Activated gamma-delta T cell (primary cell): ENCODE data around the gene PPHLN1.

ENCODE experiments used
- DNase-seq: peaks from one replicate; lab custom pipeline; 2025; lab: John Stamatoyannopoulos, UW

Gene PPHLN1

GRCh38 chr12:42442311-42442759 lies 116.4 kb downstream of the PPHLN1 start:
- DNase-seq: no peak

GRCh38 chr12:42442888-42443287 lies 116.9 kb downstream of the PPHLN1 start:
- DNase-seq: no peak

GRCh38 chr12:42444192-42444943 lies 118.4 kb downstream of the PPHLN1 start:
- DNase-seq: no peak

GRCh38 chr12:42445891-42446290 lies 119.9 kb downstream of the PPHLN1 start:
- DNase-seq: no peak

GRCh38 chr12:42446761-42447160 lies 120.8 kb downstream of the PPHLN1 start:
- DNase-seq: no peak

GRCh38 chr12:42447371-42447786 lies 121.4 kb downstream of the PPHLN1 start:
- DNase-seq: no peak

GRCh38 chr12:42448841-42449240 lies 122.9 kb downstream of the PPHLN1 start:
- DNase-seq: no peak

GRCh38 chr12:42450248-42450647 lies 124.3 kb downstream of the PPHLN1 start:
- DNase-seq: no peak

- DNase-seq: no peak
Measured at GRCh38 chr12:42458575-42458974, 132.6 kb downstream of the PPHLN1 start.

- DNase-seq: no peak
Measured at GRCh38 chr12:42459336-42459847, 133.4 kb downstream of the PPHLN1 start.

GRCh38 chr12:42462486-42462885 lies 136.5 kb downstream of the PPHLN1 start:
- DNase-seq: no peak

- DNase-seq: no peak
Measured at GRCh38 chr12:42463671-42464070, 137.7 kb downstream of the PPHLN1 start.

GRCh38 chr12:42468341-42468821 lies 142.4 kb downstream of the PPHLN1 start:
- no peak for DNase-seq

- DNase-seq: no peak
Measured at GRCh38 chr12:42468921-42469320, 143.0 kb downstream of the PPHLN1 start.

GRCh38 chr12:42469355-42470175 lies 143.6 kb downstream of the PPHLN1 start:
- no peak for DNase-seq

- no peak for DNase-seq
Measured at GRCh38 chr12:42472376-42472775, 146.4 kb downstream of the PPHLN1 start.

- DNase-seq: no peak
Measured at GRCh38 chr12:42473130-42473529, 147.2 kb downstream of the PPHLN1 start.

- no peak for DNase-seq
Measured at GRCh38 chr12:42473561-42473960, 147.6 kb downstream of the PPHLN1 start.

- DNase-seq: no peak
Measured at GRCh38 chr12:42474391-42474790, 148.4 kb downstream of the PPHLN1 start.

GRCh38 chr12:42475106-42475505 lies 149.1 kb downstream of the PPHLN1 start:
- DNase-seq: no peak

- DNase-seq: no peak
Measured at GRCh38 chr12:42477941-42478340, 152.0 kb downstream of the PPHLN1 start.

GRCh38 chr12:42481368-42481767 lies 155.4 kb downstream of the PPHLN1 start:
- DNase-seq: no peak
